ENCODE results near the gene C5orf58.
A peak's percentile ranks its signal among the peaks of the same experiment; 100 is the strongest.

Gene C5orf58

DNA sequence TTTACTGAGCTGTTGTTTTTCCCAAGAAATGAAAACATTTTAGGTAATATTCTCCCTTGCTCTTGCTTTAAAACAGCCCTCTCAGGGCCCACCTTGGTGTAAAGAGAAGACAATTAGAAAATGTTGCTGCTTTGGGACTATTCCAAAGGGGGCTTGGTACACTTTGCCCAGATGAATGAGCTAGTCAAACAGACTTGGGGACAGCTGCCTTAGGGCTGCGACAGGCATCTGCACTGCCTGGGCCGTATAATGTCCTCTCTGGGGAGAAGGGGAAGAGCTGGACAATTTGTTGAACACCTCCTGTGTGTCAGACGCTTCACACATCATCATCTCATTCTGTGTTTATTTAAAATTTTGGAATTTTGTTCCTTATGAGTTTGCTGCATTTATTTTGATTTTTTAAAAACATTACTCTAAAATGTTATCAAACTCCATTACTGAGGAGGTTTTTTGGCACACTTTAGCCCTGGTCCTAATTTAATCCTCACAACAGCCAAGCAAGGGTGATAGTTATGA lies 28.8 kb downstream of the C5orf58 start:
- DNase-seq, result no peak

DNA sequence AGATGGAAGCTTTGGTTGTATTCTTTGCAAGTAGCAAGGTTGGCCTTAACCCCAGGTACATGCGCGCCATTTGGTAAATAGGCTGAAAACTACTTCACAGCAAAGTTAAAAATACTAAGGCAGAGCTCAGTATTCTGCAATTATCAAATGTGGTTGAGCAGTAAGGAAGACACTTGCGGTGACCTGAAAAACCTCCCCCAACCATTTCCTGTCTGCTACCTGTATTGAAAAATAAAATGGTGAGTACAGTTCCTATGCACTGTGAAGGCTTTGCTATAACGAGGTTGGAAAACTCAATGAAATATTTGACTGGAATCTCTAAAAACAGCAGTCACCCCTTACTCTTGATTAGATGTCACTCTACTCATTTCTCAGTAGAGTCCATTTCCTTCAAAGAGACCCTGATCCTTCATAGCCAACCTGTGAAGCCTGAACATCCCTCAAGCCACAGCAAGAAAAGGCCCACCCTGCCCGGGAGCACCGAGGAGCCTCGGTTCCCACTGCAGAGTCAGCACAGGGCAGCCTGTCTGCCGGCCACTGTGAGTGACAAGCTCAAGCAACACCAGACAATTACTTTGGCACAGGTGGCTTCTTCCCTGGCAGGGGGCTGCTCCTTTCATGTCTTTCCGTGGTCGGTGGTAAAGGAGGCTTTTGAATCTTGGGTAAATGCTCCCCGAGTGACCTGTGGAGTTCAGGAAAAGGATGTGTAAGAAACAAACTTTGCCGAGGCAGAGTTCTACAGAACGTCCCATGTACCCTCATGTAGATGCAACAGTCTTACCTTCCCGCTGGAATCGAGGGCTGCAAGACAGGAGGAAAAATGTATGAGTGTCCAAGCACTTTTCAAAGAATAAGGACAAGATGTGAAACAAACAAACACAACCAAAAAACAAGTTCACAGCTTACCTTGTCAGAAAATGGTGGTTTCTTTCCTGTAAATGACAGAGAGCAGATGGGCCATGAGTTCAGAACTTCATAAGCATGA lies 29.6 kb downstream of the C5orf58 start:
- DNase-seq, result no peak

DNA sequence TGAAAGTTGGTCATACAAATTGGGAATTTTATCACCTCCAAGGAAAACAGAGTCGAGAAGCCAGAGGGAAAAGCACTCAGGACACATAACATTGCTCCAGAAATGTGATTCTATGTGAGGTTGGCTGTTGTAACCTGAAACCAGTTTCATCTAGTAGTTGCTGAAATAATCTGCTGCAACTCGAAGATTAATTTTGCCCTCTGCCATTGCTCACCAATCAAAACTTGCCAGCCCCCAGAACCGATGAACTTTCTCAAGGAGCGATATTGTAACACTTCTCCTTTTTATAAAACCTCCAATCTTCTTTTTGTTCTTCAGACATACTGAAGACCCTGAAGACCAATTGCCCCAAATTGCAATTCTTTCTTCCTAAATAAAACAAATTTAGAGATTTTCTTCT lies 31.1 kb downstream of the C5orf58 start:
- DNase-seq, result peak; percentile 22

DNA sequence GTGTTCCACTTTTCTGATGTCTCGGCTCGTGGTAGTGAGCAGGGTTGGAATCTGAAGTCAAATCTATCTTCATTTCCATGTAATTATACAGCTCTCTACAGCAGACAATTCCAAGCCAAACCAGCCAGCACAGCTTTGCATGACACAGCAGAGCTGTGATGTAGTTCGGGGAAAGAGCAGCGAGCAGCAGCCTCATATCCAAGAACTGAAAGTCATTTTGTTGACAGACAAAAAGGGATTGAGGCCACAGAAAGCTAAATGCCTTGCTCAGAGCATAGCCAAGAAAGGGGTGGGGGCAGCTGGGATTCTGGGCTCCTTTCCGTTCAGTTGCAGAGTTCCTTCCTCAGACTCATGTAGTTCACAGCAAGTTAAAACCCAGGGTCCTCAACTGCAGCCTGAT lies 32.7 kb downstream of the C5orf58 start:
- DNase-seq, result peak; percentile 87

DNA sequence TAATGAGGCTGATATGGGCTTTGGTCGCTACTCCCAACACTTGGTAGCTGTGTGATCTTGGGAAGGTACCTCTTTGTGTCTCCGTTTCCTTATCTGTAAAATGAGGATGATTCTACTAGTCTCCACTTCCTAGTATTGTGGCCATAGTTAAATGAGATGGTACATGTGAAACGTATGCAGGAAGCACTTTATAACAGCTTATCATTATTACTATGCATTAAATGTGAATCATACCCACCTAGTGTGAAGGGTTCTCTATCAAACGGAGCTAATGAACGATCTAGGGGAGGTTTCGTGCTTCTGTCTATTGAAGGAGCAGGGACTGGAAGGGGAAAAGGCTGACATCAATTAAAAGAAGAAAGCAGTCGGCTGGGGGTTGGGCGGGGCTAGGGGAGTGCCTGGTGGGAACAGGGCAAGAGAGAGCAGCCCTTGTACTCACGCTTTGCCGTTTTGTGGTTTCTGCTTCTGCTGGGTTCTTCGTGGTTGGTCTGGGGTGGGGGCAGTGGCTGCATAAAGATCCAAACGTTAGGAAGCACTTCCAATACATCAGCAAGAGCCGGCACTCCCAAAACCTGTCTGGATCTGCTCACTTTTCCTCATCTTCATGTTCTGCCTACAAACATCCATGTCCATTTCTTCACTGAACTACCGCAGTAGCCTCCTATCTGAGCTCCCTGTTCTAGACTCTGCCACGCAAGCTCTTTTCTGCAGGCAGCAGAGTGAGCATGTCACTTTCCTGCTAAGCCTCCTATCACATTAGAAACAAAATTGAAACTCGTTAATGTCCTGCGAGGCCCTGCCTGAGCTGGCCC lies 34.0 kb downstream of the C5orf58 start:
- no peak for DNase-seq

DNA sequence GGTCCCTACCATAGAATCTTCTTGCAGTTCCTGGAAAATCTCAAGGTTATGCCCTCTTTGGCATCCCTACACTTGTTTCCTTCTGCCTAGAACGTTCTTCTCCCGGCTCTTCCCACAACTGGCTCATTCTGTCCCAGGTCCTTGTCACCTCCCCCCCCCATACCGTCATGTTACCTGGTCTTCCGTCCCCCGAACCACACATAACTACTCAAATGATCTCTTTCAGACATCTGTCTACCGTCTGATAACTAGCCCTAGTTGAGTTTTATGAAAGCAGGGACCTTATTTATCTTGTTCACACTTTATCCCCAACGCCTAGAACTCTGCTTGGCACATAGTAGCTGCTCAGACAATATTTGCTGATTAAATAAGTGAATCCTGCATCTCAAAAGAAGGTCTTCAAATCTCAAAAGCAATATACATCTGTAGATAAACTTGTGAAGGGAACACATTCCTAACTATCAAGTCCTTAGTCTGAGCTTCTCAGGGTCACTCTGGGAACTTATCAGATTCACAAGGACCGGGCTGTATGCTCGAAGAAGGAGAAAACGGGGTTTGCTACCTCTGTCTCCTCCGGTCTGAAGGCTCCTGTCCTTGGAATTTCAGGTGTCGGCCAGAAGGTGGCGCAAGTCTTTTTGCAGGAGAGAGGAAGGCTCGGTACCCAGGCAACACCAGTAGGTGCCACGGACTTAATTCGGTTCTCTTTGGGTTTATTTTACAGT lies 34.8 kb downstream of the C5orf58 start:
- DNase-seq, result peak; percentile 65

DNA sequence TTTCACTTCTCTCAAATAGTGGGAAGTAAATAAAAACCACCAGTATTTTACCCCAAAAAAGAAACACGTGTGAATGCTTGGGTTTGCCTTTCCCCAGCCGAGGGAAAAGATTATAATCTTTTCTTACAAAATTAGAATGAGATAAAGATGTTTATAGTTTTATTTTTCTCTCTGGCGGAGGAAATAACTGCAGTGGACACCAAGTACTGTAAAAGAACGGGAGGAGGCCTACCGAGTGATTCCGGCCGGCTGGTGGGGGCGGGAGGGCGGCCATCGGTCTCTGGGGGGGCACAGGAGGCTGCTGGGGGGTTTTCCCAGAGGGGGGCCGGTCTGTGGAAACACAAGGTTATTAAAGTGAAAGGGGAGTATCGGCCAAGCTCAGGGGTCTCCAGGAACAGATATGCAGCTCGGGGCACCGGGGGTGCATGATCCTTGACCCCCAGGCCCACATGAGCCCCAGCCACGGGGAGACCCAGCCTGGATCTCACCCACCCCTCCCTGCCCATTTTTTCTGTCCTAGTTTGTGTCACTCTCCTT lies 35.4 kb downstream of the C5orf58 start:
- DNase-seq, result no peak

DNA sequence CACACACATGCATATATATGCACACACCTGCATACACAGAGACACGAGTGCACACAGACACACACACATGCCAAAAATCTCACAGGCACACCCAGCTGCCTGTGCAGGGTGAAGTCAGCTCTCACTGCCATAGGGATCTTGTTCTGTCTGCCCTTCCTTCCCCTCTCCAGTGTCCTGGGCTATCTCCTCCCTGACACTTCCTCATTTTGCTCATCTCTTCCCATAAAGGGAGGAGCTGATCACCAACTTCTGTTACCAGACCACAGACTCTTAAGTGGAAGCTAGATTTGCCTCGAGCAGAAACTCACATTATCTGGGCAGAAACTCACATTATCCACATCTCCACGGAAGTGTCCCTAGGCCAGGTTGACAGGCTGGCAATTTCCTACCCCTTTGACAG lies 36.1 kb downstream of the C5orf58 start:
- DNase-seq, result no peak

DNA sequence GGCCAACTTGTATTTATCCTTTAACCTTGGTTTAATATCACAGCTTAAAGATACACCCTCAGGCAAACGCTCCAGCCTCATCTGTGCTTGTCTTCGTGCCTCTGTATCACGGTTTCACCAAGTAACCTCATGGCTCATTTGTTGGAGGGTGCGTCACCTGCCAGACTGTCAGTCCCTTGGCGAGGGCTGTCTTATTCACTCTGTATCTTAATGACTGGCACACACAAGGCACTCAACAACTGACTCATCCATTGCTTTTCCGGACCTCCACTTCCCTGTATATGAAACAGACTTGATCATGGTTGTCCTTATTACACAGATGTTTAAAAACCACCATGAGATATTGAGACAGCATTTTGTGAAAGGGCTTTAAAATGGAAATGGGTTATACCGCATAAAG lies 36.8 kb downstream of the C5orf58 start:
- DNase-seq, result no peak

DNA sequence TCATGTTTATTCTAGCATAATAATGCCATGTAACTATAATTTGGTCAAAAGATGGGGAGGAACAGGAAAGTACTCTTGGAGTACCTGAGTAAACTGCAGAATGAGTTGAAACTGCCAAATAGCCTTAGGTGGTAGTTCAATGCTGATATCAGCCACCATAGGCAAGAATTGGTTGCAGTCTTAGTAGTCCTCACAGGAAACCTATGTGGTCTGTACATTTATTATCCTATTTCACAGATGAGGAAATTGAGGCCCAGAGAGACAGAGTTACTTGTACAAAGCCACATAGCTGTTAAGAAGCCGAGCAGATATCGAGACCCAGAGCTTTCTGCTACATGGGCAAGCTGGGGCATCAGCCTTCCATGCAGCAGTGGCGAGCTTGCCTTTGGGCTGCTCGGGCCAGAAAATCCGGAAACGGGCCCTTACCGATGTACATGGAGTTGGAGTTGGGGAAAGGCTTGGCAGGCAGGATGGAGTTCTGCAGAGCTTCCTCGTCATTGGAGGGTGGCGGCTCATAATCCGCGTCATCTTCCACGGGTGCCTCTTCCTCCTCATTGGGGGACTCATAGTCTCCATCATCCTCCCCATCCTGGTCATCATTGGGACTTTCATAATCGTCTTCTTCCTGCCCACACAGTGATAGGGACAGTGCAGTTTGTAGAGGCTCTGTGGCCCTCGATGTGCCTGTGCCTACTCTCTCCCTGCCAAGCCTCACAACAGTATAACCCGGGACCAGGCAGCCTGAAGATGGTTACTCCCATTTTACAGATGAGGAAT lies 37.7 kb downstream of the C5orf58 start:
- no peak for DNase-seq

DNA sequence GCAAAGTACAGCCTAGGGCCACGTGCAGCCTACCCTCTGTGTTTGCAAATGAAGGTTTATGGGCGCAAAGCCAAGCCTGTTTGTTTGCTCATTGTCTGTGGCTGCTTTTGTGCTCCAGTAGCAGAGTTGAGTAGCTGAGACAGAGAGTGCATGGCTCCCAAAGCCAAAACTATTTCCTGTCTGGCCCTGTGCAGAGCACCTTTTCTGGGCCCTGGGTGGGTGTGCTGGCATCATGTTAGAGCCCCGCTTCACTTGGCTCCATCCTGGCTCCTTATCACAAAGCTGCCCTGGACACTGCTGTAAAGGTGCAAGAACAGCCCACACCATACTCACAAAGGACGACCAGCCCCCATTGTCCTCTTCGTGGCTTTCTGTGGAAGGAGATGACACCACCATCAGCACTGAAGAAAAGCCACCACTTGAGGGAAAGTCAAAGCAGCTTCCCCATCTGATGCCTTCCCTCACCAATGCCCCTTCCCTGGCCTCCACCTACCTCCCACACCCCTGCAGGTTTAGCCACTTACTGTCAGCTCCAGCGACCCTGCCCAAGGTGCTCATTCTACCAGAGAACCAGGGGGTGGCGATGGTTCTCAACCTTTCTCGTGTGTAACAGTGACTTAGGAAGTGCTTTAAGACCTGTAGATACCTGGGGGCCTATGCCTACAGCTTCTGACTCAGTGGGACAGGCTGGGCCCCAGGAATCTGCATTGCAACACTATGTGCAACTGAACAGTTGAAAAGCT lies 41.4 kb downstream of the C5orf58 start:
- peak; percentile 63 for DNase-seq

DNA sequence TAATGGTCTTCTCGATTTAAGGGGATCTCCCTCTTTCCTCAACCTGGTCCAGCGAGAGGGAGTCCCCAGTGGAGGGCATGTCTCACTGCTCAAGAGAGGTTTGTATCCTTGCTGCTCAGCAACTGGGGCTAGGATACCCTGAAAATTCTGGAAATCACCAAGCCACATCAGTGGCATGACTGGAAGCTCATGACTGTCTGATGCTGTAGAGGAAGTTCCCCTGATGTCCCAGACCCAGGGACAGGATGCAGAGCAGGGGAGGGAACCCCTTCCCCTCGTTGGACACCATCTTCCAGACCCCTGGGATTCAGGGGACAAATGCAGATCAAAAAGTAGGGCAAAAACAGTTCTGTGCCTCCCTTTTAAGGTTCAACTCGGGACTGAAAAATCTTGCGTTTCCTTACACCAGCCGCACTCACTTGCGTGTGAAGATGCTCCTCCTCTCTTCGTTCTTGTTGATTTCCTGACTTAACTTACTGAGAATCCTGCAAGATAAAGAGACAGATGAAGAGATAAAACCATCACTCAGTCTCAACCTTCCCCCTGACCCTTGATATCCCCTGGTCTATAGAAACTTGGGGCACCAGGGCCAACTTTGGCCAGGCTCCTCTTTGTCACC lies 42.7 kb downstream of the C5orf58 start:
- no peak for DNase-seq

DNA sequence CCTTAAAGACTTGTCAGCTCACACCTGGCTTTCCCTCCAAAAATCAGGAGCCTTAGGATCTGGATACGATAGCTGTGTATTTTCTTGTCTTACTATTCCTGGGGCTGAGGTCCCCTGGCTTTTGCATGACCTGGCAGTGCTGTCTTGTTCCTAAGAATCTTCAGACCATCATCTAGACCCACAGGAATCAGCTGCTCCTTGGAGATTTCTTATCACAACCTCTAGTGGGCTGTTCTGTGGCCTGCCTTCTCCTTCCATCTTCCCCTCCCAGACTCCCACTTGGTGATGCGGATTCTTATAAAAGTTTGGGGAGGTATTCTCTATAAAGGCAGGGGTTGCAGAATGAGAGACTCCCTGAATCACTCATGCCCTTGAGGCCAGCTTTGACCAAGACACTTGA lies 43.4 kb downstream of the C5orf58 start:
- no peak for DNase-seq

DNA sequence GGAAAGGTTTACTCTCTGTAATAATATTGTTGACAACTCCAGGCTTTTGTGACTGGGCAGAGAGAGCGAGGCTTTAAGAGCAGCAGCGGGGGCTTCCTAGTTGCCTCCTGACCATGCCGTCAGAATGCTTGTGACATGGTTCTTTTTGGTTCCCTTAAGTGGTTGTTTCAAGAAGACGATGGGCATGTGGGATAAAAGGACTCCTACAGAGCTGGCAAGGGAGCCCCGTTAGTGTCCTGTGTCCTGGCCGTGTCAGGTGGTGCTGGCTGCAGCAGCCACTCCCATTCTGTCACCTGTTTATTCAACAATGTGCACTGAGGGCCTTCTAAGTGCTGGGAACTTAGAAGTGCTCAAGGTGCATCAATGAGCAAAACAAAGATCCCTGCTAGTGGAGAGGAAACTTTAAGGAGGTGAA lies 45.1 kb downstream of the C5orf58 start:
- no peak for DNase-seq

DNA sequence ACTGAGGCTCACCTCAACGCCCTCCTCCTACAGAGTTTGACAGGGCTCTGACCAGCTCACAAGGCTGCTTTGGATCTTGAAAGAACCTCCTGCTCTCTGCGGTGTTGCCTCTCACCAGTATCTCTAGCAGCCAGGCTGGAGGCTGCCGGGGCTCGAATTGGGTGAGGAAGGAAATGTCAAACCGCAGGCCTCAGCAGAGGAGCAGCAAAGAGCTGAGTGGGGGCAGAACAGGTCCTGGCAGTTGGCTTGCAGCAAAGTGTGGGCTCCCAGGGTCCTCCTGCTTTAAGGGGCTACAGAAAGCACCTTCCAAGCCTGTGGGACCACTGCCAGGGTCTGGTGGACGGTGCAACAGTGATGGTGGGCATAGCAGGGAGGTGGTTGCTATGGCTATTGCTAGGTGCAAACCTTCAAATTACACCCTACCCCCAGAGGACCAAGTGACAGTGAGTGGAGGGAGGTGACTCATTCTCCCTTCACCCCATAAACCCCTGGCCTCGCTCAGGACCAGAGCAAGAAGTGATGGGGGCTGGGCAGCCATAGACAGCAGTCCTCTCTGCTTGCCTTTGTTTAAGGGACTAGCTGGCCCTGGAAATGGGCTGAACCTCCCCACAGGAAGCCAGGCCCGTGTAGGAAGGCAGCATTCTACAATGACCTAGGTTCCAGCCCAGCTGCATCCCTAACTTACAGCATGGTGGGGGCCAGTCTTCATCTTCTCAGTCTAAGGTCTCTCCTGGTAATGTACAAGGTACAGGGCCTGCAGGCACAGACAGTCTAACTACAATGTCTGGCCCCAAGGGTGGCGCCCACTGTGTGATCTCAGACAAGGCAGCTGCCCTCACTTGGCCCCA lies 46.0 kb downstream of the C5orf58 start:
- no peak for DNase-seq

DNA sequence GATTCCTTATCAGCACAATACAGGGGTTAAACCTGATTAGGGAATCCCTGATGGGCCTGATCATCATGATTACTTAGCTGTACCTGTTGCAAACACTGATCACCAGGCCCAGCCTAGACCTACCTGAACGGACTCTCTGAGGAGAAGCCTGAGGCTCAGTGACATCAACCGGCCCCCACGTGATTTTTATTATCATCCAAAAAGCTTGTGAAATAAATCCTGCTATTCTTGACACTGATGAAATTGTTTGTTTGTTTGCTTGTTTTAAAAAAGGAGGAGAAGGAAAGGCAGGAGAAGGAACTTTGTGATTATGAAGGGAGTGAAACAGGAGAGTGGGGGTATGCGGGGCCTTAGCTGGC lies 46.7 kb downstream of the C5orf58 start:
- no peak for DNase-seq

DNA sequence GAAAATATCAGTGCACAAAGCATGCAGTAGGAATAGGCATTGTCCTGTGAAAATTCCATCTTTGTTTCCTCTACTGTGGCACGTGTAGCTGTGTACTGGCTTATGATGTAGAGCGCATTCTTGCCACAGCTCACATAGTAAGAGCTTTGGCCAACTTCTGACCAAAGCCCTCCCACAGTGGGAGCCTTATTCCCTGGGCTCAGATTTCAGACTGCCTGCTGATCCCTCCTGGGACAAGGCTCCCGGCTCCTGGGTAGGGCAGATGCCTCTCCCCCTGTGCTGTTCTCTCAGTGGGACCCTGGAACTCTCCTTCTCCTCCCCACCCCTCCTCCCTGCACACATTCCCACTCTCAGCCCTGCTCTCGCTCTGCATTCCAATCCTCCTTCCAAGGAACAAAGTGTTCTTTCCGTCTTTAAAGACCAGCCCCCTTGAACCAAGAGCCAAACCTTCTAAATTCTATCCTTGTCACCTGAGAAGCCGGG lies 47.3 kb downstream of the C5orf58 start:
- no peak for DNase-seq

DNA sequence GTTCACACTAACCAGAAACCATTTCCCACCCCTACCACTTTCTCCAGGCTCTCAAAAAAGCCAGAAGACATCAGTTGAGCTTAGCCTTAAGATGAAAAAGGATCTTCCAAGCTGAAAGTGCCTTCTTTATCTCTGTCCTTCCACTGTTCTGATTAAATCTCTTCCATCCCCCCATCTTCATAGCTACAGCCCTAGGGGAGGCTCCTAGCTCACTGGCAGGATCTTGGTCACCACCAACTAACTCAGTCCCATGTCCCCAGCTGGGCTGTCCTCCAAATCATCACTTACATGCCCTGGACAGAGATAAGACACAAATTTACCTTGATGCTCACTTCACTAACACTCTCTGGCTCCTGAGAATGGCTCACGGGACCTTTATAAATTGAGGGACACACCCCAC lies 50.5 kb downstream of the C5orf58 start:
- no peak for DNase-seq

DNA sequence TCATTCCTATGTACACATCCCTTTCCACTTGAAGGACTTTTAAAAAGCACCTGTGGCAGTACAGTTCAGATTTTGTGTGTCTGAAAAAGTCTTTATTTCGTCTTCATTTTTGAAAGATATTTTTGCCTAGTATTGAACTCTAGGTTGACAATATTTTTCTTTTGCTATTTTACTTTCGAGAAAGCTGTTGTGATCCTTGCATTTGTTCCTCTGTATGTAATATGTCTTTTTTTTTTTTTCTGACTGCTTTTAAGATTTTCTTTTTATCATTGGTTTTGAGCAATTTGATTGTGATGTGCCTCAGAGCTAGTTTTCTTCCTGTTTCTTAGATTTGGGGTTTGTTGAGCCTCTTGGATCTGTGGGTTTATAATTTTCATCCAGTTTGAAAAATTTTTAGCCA lies 51.4 kb downstream of the C5orf58 start:
- no peak for DNase-seq

DNA sequence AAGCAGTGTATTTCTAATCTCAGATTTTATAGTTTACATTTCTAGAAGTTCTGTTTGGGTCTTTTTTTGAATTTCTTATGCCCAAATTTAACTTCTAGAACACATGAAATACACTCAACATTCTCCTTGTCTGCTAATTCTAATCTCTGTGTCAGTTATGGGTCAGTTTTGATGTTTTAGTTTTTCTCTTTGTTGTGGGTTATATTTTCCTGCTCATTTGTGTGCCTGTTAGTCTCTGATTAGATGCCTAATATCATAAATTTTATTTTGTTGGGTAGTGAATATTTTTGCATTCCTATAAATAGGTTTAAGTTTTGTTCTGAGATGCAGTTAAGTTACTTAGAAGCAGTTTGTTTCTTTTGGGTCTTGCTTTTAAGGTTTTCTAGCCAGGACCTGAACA lies 52.4 kb downstream of the C5orf58 start:
- no peak for DNase-seq

Data from NCI-H526 treated with DMSO at 0.1 percent for 48 hours (cell line).